ENCODE results near the gene MAGI1.

MAGI1 gene

DNA sequence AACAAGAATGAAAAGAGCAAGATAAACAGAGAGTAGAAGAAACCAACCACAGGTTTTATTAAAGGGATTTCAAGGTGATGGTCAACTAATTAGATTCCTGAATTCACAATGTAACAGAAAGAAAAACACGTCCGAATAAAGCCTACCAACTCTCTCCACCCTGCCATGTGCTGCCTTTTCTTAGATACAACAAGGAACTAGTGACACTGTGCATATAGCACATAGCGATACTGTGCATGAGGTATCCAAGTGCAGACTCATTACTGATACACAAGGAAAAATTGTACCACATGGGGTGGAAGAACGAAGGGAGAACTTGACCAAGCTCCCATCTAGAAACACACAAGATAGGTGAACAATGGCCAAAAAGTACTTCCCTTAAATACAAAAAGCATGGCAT is 154.6 kb downstream of the MAGI1 start:
- H3K4me3 ChIP-seq (ENCODE audit: low read length), result no peak overlapping the region
- no peak for DNase-seq (ENCODE audit: low read depth)
- TF ChIP-seq, protein P1, sequence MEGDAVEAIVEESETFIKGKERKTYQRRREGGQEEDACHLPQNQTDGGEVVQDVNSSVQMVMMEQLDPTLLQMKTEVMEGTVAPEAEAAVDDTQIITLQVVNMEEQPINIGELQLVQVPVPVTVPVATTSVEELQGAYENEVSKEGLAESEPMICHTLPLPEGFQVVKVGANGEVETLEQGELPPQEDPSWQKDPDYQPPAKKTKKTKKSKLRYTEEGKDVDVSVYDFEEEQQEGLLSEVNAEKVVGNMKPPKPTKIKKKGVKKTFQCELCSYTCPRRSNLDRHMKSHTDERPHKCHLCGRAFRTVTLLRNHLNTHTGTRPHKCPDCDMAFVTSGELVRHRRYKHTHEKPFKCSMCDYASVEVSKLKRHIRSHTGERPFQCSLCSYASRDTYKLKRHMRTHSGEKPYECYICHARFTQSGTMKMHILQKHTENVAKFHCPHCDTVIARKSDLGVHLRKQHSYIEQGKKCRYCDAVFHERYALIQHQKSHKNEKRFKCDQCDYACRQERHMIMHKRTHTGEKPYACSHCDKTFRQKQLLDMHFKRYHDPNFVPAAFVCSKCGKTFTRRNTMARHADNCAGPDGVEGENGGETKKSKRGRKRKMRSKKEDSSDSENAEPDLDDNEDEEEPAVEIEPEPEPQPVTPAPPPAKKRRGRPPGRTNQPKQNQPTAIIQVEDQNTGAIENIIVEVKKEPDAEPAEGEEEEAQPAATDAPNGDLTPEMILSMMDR (conservative IDR thresholded peaks at IDR 0.05; ENCODE audit: low read depth, low read length), result no peak

DNA sequence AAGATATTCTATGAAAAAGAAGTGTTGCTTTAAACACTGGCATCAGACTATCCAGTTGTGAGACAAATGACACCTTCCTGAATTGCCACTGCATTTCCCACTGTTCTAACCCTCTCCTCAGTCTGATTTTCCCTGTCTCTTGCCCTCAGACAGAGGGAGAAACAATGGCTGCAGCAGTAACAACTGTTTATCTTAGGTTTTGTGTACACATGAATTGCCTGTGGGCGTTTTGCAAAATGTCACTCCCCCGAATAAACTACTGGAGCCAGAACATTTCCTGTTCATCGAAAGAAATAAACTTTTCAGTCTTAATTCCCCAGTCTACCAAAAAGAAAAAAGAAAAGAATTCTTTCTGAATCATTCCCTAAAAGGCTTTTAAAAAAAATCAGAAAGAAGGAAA is 155.1 kb downstream of the MAGI1 start:
- DNase-seq (ENCODE audit: low read depth), result no peak

DNA sequence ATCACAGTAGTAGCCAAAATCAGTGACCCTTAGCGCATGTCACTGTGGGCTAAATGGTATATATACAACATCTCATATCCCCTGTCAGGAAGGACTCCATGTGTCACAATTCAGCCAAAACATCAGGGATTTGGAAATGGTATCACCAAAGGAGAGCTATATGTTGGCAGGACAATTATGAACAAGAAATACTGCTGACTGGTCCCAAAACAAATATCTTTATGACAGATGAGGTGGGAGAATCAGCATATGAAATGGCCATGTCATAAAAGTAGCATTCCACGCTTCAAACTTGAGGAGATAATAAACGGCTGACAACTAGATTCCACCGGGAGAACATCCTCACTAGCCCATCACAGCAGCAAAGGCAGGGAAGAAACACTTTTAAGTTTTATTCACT is 158.4 kb downstream of the MAGI1 start:
- TF ChIP-seq, protein P1 (conservative IDR thresholded peaks at IDR 0.05; ENCODE audit: low read depth, low read length), result no peak
- no peak overlapping the region for H3K4me3 ChIP-seq (ENCODE audit: low read length)
- no peak for DNase-seq (ENCODE audit: low read depth)

More for the DNA sequence above, 155.1 kb downstream of the MAGI1 start:
- no peak overlapping the region for H3K4me3 ChIP-seq (ENCODE audit: low read length)
- TF ChIP-seq, protein P1 (conservative IDR thresholded peaks at IDR 0.05; ENCODE audit: low read depth, low read length), result no peak

DNA sequence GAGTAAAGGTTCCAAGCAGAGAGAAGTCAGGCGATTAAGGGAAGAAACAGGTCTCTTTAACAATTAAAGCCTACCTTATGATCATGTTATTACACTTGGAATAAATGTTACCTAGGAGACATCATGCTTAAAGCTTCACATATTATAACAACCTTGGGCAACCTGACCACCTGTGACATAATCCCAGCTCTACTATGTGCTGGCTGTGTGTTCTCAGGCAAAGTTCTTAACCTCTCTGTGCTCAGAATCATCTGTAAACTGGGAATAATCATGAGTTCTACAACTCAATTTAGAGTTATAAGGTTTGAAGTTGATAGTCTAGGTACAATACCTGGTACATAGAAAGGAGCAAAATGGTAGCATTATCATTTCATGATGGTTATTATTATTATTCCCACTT is 159.3 kb downstream of the MAGI1 start:
- no peak for DNase-seq (ENCODE audit: low read depth)
- H3K4me3 ChIP-seq (ENCODE audit: low read length), result no peak overlapping the region
- TF ChIP-seq, protein P1 (conservative IDR thresholded peaks at IDR 0.05; ENCODE audit: low read depth, low read length), result no peak

DNA sequence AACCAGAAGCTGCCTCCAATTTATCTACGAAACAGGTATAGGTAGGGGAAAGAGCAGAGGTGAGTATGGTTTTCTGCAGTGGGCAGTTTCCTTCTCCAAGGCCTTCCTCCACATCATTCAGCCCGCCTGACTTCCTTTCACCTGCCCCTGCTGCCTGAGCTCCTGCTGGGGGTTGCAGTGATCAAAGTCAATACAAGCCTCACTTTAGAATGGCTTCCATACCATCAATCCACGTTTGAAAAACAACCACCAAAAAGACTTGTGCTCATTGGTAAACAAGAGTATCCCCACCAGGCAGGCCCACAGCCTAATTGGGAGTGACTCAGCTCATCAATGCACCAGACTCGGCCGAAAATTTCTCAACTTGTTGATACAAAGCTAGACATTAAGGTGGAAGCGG is 159.9 kb downstream of the MAGI1 start:
- no peak overlapping the region for H3K4me3 ChIP-seq (ENCODE audit: low read length)
- TF ChIP-seq, protein P1 (conservative IDR thresholded peaks at IDR 0.05; ENCODE audit: low read depth, low read length), result no peak
- DNase-seq (ENCODE audit: low read depth), result no peak

DNA sequence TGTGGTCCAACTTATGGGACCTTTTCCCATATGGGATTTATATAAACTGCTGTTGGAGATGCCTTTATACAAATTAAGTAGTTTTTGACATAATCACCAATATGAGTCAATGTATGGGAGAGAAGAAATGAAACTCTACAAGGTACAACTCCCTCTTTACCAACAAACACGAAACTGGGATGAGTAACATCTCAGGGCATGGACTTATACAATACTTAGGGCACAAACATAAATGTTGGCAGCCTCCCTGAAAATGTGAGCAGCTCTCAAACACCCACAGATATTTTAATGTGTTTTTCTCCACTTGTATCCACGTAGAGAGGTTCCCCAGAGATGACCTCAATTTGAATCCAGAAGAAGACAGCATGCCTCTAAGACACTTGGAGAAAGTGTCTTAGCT is 161.6 kb downstream of the MAGI1 start:
- no peak for DNase-seq (ENCODE audit: low read depth)
- no peak overlapping the region for H3K4me3 ChIP-seq (ENCODE audit: low read length)
- TF ChIP-seq, protein P1 (conservative IDR thresholded peaks at IDR 0.05; ENCODE audit: low read depth, low read length), result no peak

DNA sequence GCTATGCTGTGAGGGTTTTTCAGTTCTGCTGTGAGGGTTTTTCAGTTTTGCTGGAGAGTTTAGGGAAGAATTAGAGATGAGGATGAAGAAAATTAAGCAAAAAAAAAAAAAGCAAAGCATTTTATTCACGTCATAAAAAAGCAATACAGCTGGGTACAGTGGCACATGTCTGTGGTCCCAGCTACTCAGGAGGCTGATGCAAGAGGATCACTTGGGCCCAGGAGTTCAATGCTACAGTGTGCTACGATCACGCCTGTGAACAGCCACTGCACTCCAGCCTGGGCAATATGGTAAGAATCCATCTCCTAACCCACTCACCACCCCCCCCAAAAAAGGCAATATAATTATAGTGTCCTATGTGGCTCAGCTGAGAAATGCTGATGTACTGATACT is 162.7 kb downstream of the MAGI1 start:
- DNase-seq (ENCODE audit: low read depth), result no peak
- H3K4me3 ChIP-seq (ENCODE audit: low read length), result no peak overlapping the region
- TF ChIP-seq, protein P1 (conservative IDR thresholded peaks at IDR 0.05; ENCODE audit: low read depth, low read length), result no peak
